Measurements from ENCODE around the gene EVI5. TPM values are rescaled to one million over a fixed set of nuclear protein-coding genes. Genes with fewer than 3 reads are reported as not detected.

Gene EVI5
- total and polyA plus RNA-seq, 10 of the 15 experiments (the other 5 are each of a cell fraction or from before 2014, with no cell fraction given) = 0.27 to 6.8 (median 1.7) TPM

DNA sequence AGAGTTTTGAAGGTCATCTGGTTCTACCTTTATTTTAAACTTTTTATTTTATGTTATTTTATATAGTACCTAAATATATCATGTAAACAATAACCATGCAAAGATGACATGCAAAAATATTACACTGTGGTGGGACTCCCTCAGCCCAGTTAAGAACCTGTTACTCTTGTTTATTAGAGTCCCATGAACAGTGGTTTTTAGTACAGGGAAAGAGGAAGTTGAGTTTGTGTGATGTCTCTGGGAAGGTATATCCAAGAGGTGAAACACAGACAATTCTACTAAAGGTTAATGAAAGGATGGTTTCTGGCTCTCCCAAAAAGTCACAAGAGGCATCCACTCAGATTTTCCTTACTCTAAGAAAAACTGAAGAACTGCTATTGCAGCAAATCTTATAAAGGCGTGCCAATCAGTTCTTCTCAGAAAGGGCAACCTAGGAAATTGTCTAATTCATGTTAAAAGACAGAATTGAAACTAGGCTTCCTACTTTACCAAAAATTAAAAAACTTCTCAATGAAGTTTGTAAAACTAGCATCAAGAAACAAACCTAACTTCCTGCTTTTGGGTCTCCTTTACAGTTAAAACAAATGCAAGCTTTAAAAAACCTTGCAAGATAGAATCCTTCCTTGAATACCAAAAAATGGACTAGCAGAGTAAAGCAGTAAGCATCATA lies 318.1 kb downstream of the EVI5 start:
- FAIRE-seq (no peak), ATAC-seq (peak; percentile 15; the same call in 1 of the 3 replicates), DNase-seq (ENCODE audit: low read depth, low spot score) (no peak)
- H3K79me2 ChIP-seq (ENCODE audit: control insufficient read depth, insufficient read depth, low read length) = no peaks in the 10 kb centered on the region
- H3K27me3 ChIP-seq (replicated peaks in 1 of 2; ENCODE audit: control insufficient read depth in 2 of 2, insufficient read depth in 2 of 2, low read length in 1 of 2) = no peaks in the 10 kb centered on the region
- ChIA-PET SMC1A (ENCODE audit: uncharacterized antibody, unreplicated experiment) (interaction anchor here (0.6 to 4.9 kb wide), 9 partner anchors 8 to 157 kb away, joined by 3 to 36 read pairs (median 7); no protein-coding TSS in a partner anchor), RAD21 (ENCODE audit: unreplicated experiment) (interaction anchor here (1.0 to 2.5 kb wide), 5 partner anchors 7 to 71 kb away, joined by 3 to 6 read pairs (median 4); no protein-coding TSS in a partner anchor), CTCF (interaction anchor here (0.6 to 2.3 kb wide), 4 partner anchors 16 to 179 kb away, joined by 3 to 7 read pairs (median 4); no protein-coding TSS in a partner anchor), POLR2A (interaction anchor here (0.6 to 2.2 kb wide), 3 partner anchors 7 to 708 kb away, joined by 3 to 11 read pairs (median 9); no protein-coding TSS in a partner anchor)
- H3K9ac ChIP-seq (ENCODE audit: control insufficient read depth, insufficient read depth, low read length) = no peak overlapping the region
- no peaks in the 10 kb centered on the region for H3K9me3 ChIP-seq (replicated peaks; ENCODE audit: control insufficient read depth, insufficient read depth, low read length)
- H4K20me1 ChIP-seq (ENCODE audit: control insufficient read depth, insufficient read depth) = no peaks in the 10 kb centered on the region
- peak in 1 of 2 experiments; percentile 21; a peak in 1 of 4 replicates for TF ChIP-seq IKZF2 (IDR thresholded peaks at IDR 0.05)
- TF ChIP-seq SPI1 (IDR thresholded peaks at IDR 0.05; ENCODE audit: borderline replicate concordance, insufficient read depth, low read depth, low read length) = peak; percentile 15; the same call in 1 of the 2 replicates
- TF ChIP-seq SIX5 (IDR thresholded peaks at IDR 0.05; ENCODE audit: low read depth, low read length, severe bottlenecking) = no peak
- TF ChIP-seq TAF1 (IDR thresholded peaks at IDR 0.05; ENCODE audit: borderline replicate concordance, low read depth, low read length) = no peak
- TF ChIP-seq BACH1 (IDR thresholded peaks at IDR 0.05; ENCODE audit: borderline replicate concordance) = no peak
- TF ChIP-seq BCL11A (IDR thresholded peaks at IDR 0.05; ENCODE audit: low read depth, low read length) = no peak
- 0 out of 2 replicates have a peak, but pooled peaks have one; percentile 8 for TF ChIP-seq ZNF24 (IDR thresholded peaks at IDR 0.05)
- H3K4me3 ChIP-seq = no peak overlapping the region
- H3K36me3 ChIP-seq (ENCODE audit: control insufficient read depth in 2 of 2, insufficient read depth in 2 of 2, low read length in 1 of 2) = no peaks in the 10 kb centered on the region
- intact Hi-C loops (cut with micrococcal nuclease; ENCODE audit: unreplicated experiment) (no loop called here), in situ Hi-C loops (cut with MboI) (no loop called here)
- peaks cover 12% of the 10 kb centered on the region for H3K4me1 ChIP-seq (ENCODE audit: control insufficient read depth, insufficient read depth, low read length)
- peak overlapping the region; percentile 22; the same call in 1 of the 2 replicates for H2AFZ ChIP-seq (ENCODE audit: control insufficient read depth, low read depth, low read length)
- no TSS peak for BruUV-seq (replicated peaks)
- 0% methylated on average over 1 of the region's 1 CpG for WGBS (ENCODE audit: insufficient coverage, insufficient replicate concordance, low lambda C conversion rate, missing lambda C conversion rate)
- no peak overlapping the region for H3K4me2 ChIP-seq (ENCODE audit: control insufficient read depth, insufficient read depth)
- no peak overlapping the region for H3K27ac ChIP-seq (ENCODE audit: control insufficient read depth, insufficient read depth)
